ENCODE results near the gene EPHB3.
"Not testable (repeated sequence)": the region's sequence is repeated elsewhere in the genome, so short reads cannot be mapped to it uniquely, and the experiment has no call there.

EPHB3 gene

DNA sequence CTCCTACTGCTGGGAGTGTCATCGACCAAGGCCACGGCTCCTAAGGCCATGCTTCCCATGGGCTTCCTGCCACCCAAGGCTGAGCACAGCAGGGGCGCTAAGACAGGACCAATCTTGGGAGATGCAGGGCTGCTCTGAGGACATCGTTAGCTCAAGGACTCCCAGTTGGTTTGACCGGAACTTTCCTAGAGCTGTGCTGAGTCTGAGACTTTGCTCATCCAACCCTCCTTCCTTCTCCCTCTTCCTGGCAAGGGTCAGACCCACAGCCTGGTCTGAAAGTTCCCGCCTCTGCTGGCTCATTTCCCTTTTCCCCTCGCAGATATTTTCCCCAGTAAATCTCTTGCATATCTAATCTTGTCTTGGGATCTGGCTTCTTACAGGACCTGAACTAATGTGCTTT, 57.2 kb downstream of the EPHB3 start:
- ChIA-PET CTCF (no interaction called here), POLR2A (no interaction called here)
- TF ChIP-seq, protein P1, sequence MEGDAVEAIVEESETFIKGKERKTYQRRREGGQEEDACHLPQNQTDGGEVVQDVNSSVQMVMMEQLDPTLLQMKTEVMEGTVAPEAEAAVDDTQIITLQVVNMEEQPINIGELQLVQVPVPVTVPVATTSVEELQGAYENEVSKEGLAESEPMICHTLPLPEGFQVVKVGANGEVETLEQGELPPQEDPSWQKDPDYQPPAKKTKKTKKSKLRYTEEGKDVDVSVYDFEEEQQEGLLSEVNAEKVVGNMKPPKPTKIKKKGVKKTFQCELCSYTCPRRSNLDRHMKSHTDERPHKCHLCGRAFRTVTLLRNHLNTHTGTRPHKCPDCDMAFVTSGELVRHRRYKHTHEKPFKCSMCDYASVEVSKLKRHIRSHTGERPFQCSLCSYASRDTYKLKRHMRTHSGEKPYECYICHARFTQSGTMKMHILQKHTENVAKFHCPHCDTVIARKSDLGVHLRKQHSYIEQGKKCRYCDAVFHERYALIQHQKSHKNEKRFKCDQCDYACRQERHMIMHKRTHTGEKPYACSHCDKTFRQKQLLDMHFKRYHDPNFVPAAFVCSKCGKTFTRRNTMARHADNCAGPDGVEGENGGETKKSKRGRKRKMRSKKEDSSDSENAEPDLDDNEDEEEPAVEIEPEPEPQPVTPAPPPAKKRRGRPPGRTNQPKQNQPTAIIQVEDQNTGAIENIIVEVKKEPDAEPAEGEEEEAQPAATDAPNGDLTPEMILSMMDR (IDR thresholded peaks at IDR 0.05; ENCODE audit: insufficient read depth, low read length, missing control alignments) = no peak
- DNase-seq (ENCODE audit: low read depth, low spot score) = no peak
- no peak overlapping the region for H3K4me3 ChIP-seq (ENCODE audit: low read depth, low read length)

DNA sequence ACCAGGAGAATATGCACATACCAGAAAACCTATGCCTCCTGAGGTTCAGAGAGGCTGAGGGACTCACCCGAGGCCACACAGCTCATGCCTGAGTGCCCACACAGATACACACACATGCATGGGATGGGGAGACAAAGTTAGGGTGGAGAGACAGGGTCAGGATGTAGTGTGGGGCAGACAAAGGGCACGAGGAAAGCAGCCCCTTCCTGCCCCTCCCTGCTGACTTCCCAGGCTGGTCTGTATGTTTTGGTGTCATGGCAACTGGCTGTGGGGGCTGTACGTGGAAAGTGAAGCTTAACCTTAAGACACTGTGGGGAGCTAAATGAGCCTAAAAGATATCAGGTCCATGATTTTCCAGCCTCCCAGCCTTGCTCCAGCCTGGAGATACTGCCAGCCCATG, 57.8 kb downstream of the EPHB3 start:
- TF ChIP-seq, protein P1 (IDR thresholded peaks at IDR 0.05; ENCODE audit: insufficient read depth, low read length, missing control alignments) = no peak
- ChIA-PET POLR2A (no interaction called here), CTCF (interaction anchor here (1.0 to 1.2 kb wide), 4 partner anchors 9 to 19 kb away, joined by 3 read pairs; no protein-coding TSS in a partner anchor)
- DNase-seq (ENCODE audit: low read depth, low spot score) = no peak
- no peak overlapping the region for H3K4me3 ChIP-seq (ENCODE audit: low read depth, low read length)

DNA sequence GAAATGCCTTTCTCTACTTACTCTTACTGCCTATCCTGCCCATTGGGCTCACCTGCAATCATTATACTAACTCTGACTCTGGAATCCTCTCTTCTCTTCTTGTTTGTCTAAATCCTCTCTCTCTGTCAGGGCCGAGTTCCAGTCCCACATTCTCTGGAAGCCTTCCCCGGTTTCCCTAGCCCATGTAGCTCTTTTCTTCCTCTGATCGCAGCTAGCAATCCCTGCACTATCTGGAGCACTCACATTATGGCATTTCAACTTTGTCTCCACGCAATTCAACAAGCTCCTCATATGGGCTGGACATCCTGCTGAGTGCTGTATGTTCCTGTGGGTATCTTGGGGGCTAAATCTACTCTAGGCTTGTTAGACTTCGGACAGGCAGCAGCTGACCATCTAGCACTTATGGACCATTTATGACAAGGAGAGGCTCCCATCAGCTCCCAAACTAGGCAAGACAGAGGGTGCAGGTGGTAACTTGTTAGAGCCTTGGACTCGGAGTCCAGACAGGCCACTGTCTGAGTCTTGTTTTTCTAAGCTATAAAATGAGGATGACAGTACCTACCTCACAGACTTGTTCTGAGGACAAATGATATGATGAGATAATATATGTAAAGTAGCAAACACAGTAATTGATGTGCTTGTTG, 58.3 kb downstream of the EPHB3 start:
- TF ChIP-seq, protein P1 (IDR thresholded peaks at IDR 0.05; ENCODE audit: insufficient read depth, low read length, missing control alignments) = no peak
- no peak overlapping the region for H3K4me3 ChIP-seq (ENCODE audit: low read depth, low read length)
- ChIA-PET CTCF (interaction anchor here (0.8 to 1.2 kb wide), 7 partner anchors 9 to 107 kb away, joined by 3 read pairs; partner anchors contain the start of gene EPHB3), POLR2A (no interaction called here)
- DNase-seq (ENCODE audit: low read depth, low spot score) = no peak

DNA sequence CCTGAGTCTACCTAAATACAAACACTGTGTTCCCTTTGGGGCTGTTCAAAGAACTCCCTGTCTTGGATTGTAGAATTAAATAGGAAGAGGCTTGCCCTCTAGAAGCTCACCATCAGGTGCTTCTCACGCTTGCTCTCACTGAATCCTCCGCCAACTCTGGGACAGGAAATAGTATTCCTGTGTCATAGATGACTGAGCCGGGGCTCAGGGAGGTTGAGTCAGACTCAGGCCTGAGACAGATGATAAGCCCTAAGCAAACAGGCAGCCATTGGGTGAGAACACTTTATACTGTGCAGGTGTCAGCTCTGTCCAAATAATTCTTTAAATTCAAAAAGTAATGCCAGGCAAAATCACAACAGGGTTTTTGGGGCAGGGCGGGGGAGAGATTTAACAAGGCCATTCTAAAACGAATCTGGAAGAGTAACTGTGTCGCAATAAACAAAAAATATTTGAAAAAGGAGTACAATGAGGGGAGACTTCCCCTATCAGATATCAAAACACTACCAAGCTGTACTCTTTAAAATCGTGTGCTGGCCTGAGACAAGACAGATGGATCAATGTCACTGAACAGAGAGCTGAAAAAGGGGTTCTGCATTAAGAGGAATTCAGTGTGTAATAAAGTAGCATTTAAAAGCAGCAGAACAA, 59.0 kb downstream of the EPHB3 start:
- CTCF ChIA-PET = interaction anchor here (0.8 to 1.2 kb wide), 8 partner anchors 8 to 137 kb away, joined by 3 read pairs; partner anchors contain the start of gene EPHB3
- TF ChIP-seq, protein P1 (IDR thresholded peaks at IDR 0.05; ENCODE audit: insufficient read depth, low read length, missing control alignments) = no peak
- no peak overlapping the region for H3K4me3 ChIP-seq (ENCODE audit: low read depth, low read length)
- POLR2A ChIA-PET = no interaction called here
- DNase-seq (ENCODE audit: low read depth, low spot score) = no peak

DNA sequence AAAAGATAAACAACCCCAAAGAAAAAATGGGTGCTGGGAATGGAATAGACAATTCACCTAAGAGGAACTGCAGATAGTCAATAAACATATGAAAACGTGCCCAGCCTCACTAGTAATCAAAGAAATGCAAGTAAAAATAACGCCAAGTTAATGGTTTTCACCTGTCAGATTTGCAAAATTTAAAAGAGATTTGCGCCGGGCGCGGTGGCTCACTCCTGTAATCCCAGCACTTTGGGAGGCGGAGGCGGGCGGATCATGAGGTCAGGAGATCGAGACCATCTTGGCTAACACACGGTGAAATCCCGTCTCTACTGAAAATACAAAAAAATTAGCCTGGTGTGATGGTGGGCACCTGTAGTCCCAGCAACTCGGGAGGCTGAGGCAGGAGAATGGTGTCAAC, 60.6 kb downstream of the EPHB3 start:
- DNase-seq (ENCODE audit: low read depth, low spot score); H3K4me3 ChIP-seq (ENCODE audit: low read depth, low read length); POLR2A ChIA-PET: not testable (repeated sequence)
- CTCF ChIA-PET = interaction anchor here (0.6 to 1.1 kb wide), 2 partner anchors 61 to 107 kb away, joined by 3 read pairs; no protein-coding TSS in a partner anchor

DNA sequence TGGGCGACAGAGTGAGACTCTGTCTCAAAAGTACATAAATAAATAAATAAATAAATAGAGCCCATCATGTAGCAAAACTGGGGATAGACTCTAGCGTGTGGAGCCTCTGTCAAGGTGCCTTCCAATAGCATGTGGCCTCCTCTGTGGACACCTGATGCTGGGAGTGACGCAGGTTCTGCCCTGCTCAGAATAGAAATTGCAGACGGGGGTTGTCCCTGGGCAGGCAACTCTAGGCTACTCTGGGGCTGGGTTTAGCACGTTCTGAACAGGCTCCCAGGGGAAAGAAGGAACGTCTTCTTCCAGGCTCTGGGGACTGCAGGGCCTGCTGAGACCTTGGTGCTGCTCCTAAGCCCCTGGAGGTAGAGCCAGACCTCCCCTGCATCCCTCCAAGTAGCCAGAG, 65.3 kb downstream of the EPHB3 start:
- no peak overlapping the region for H3K4me3 ChIP-seq (ENCODE audit: low read depth, low read length)
- CTCF ChIA-PET = no interaction called here
- TF ChIP-seq, protein P1 (IDR thresholded peaks at IDR 0.05; ENCODE audit: insufficient read depth, low read length, missing control alignments) = no peak
- POLR2A ChIA-PET = no interaction called here
- DNase-seq (ENCODE audit: low read depth, low spot score) = no peak
